ENCODE data around the gene GPR151. TPM values are rescaled to one million over a fixed set of nuclear protein-coding genes. Genes with fewer than 3 reads are reported as not detected.
"Not testable (repeated sequence)": the region's sequence is repeated elsewhere in the genome, so short reads cannot be mapped to it uniquely, and the experiment has no call there.

Gene GPR151
- total RNA-seq, result not detected

DNA sequence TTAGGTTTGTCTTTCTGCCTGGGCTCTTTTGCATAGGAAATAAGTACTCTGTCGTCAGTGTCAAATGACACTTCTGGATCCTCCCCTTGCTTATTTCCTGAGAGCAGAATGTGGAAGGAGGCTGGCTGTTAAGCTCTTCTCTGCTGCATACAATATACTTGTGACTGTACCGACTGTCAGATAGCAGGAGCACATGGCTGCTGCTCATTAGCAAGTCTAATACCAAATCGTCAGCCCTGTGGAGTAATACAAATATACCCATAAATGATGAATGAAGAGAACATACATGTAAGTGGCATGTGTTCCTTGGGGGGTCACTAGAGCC, at the start of gene GPR151:
Gene GPR151 (minus strand): TSS at position 40 of the 325 bp plus-strand sequence. CDS start 77 bp downstream, outside the sequence.
- Mint-ChIP-seq H3K4me1 (ENCODE audit: low read depth) (no peaks in the 10 kb centered on the region), H3K9me3 (no peaks in the 10 kb centered on the region), H3K4me3 (no peak within 1 kb of the TSS), H3K27ac (no peak within 1 kb of the TSS), H3K27me3 (ENCODE audit: low read depth) (no peaks in the 10 kb centered on the region), H3K36me3 (ENCODE audit: insufficient read depth in 2 of 2) (peaks cover 0 to 5% of the 10 kb centered on the region in 2 donors)
- DNase-seq, result no peak
- ATAC-seq (replicated peaks in 1 of 2), result no peak

DNA sequence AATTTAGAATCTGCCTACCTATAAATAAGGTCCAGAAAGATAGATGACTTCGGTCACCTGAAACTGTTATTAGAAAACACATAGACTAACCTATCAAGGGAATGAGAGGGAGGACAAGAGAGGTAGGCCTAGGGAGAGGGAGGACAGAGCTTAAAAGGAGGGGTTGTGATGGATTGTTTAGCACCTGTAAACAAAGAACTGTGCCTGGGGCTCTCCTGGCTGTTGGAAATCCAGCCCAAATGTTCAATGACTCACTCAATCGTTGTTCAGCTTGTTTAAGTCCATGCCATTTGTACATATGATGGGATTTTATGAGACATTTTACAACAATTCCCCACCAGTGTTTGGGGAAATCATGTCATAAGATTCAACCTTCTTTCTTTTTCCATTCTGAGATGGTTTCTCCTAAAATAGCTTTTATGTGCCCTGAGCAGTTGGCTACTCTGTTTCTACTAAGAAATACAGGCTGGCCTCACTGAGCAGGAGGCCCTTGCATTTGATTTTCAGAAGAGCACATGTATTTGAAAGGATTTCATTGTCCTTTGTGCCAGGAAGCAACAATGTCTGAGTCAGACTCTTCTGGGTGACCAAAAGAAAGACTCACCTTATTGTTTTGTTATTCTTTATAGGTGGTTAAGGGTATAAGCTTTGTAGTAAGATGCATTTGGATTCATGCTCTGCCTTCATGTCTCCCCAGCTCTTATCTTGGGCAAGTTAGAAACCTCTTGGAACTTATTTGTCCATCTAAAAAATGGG, 48.2 kb upstream of the GPR151 start:
- H3K9me3 Mint-ChIP-seq, result no peaks in the 10 kb centered on the region
- no peaks in the 10 kb centered on the region for H3K4me1 Mint-ChIP-seq (ENCODE audit: low read depth)

GRCh38 chr5:146562461-146562860, 46.5 kb upstream of the GPR151 start:
- H3K9me3 Mint-ChIP-seq, result no peaks in the 10 kb centered on the region

More for the DNA sequence above, 48.2 kb upstream of the GPR151 start:
- no peak for ATAC-seq (replicated peaks in 1 of 2)
- no peak for DNase-seq
- Mint-ChIP-seq H3K27ac (no peak overlapping the region), H3K27me3 (ENCODE audit: low read depth) (peaks cover 10% of the 10 kb centered on the region), H3K36me3 (ENCODE audit: insufficient read depth in 2 of 2) (no peaks in the 10 kb centered on the region), H3K4me3 (no peak overlapping the region)

GRCh38 chr5:146561711-146562110, 45.7 kb upstream of the GPR151 start:
- DNase-seq (no peak), ATAC-seq (replicated peaks in 1 of 2) (no peak)
- Mint-ChIP-seq H3K36me3 (ENCODE audit: insufficient read depth in 2 of 2) (no peaks in the 10 kb centered on the region), H3K4me1 (ENCODE audit: low read depth) (no peaks in the 10 kb centered on the region), H3K27me3 (ENCODE audit: low read depth) (peaks cover 20% of the 10 kb centered on the region), H3K4me3 (no peak overlapping the region), H3K9me3 (no peaks in the 10 kb centered on the region), H3K27ac (no peak overlapping the region)

More at GRCh38 chr5:146562461-146562860, 46.5 kb upstream of the GPR151 start:
- H3K4me3 Mint-ChIP-seq, result no peak overlapping the region
- DNase-seq (no peak), ATAC-seq (replicated peaks in 1 of 2) (no peak)
- no peaks in the 10 kb centered on the region for H3K36me3 Mint-ChIP-seq (ENCODE audit: insufficient read depth in 2 of 2)
- H3K4me1 Mint-ChIP-seq (ENCODE audit: low read depth), result no peaks in the 10 kb centered on the region
- H3K27me3 Mint-ChIP-seq (ENCODE audit: low read depth), result peaks cover 19% of the 10 kb centered on the region
- H3K27ac Mint-ChIP-seq, result no peak overlapping the region

GRCh38 chr5:146560205-146560812, 44.3 kb upstream of the GPR151 start:
- H3K27me3 Mint-ChIP-seq (ENCODE audit: low read depth), result peaks cover 20% of the 10 kb centered on the region
- no peaks in the 10 kb centered on the region for H3K36me3 Mint-ChIP-seq (ENCODE audit: insufficient read depth in 2 of 2)
- H3K4me3 Mint-ChIP-seq, result no peak overlapping the region
- DNase-seq (no peak), ATAC-seq (replicated peaks in 1 of 2) (no peak)
- H3K4me1 Mint-ChIP-seq (ENCODE audit: low read depth), result no peaks in the 10 kb centered on the region
- H3K9me3 Mint-ChIP-seq, result no peaks in the 10 kb centered on the region
- no peak overlapping the region for H3K27ac Mint-ChIP-seq

- not testable (repeated sequence) for ATAC-seq (replicated peaks in 1 of 2); H3K4me3 Mint-ChIP-seq; H3K4me1 Mint-ChIP-seq (ENCODE audit: low read depth); H3K36me3 Mint-ChIP-seq (ENCODE audit: insufficient read depth in 2 of 2); DNase-seq; H3K9me3 Mint-ChIP-seq; H3K27ac Mint-ChIP-seq
- peaks cover 20% of the 10 kb centered on the region for H3K27me3 Mint-ChIP-seq (ENCODE audit: low read depth)
Measured at GRCh38 chr5:146556884-146557283, 40.9 kb upstream of the GPR151 start.

GRCh38 chr5:146553446-146553845, 37.5 kb upstream of the GPR151 start:
- Mint-ChIP-seq H3K36me3 (ENCODE audit: insufficient read depth in 2 of 2) (no peaks in the 10 kb centered on the region), H3K4me3 (no peak overlapping the region), H3K27ac (no peak overlapping the region), H3K4me1 (ENCODE audit: low read depth) (no peaks in the 10 kb centered on the region), H3K27me3 (ENCODE audit: low read depth) (peaks cover 30% of the 10 kb centered on the region), H3K9me3 (no peaks in the 10 kb centered on the region)
- DNase-seq, result no peak
- ATAC-seq (replicated peaks in 1 of 2), result no peak

- H3K9me3 Mint-ChIP-seq, result no peaks in the 10 kb centered on the region
- ATAC-seq (replicated peaks in 1 of 2), result no peak
Measured at GRCh38 chr5:146549615-146550014, 33.6 kb upstream of the GPR151 start.

GRCh38 chr5:146548781-146549449, 32.9 kb upstream of the GPR151 start:
- H3K4me3 Mint-ChIP-seq, result no peak overlapping the region
- no peaks in the 10 kb centered on the region for H3K4me1 Mint-ChIP-seq (ENCODE audit: low read depth)
- H3K27me3 Mint-ChIP-seq (ENCODE audit: low read depth), result peaks cover 20% of the 10 kb centered on the region
- no peaks in the 10 kb centered on the region for H3K36me3 Mint-ChIP-seq (ENCODE audit: insufficient read depth in 2 of 2)
- no peak for ATAC-seq (replicated peaks in 1 of 2)
- no peak for DNase-seq
- no peaks in the 10 kb centered on the region for H3K9me3 Mint-ChIP-seq
- H3K27ac Mint-ChIP-seq, result no peak overlapping the region

More at GRCh38 chr5:146549615-146550014, 33.6 kb upstream of the GPR151 start:
- Mint-ChIP-seq H3K36me3 (ENCODE audit: insufficient read depth in 2 of 2) (no peaks in the 10 kb centered on the region), H3K4me3 (no peak overlapping the region), H3K4me1 (ENCODE audit: low read depth) (no peaks in the 10 kb centered on the region), H3K27ac (no peak overlapping the region), H3K27me3 (ENCODE audit: low read depth) (peaks cover 20% of the 10 kb centered on the region)
- no peak for DNase-seq

DNA sequence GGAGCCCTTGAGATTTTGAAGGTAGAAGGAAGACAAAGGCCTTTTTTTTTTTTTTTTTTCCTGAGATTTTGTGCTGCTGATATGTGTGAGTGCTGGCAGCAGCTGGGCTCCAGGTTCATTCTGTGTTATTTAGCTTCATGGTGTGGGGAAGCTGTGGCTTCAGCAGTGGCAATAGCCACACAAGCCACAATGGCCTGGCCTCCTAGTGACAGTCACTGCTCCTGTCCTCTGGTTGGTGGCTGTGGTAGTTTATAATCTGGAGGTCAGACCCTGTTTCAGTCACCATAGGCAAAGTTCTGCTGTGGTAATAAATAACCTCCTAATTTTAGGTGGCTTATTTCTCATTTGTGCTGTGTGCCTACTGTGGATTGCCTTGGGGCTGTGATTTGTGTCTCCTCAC, 28.2 kb upstream of the GPR151 start:
- ATAC-seq (replicated peaks in 1 of 2), result no peak

GRCh38 chr5:146541958-146542849, 26.2 kb upstream of the GPR151 start:
- peak; percentile 80 to 82 for ATAC-seq (replicated peaks in 1 of 2)
- no peak overlapping the region for H3K27ac Mint-ChIP-seq

More for the DNA sequence above, 28.2 kb upstream of the GPR151 start:
- H3K27ac Mint-ChIP-seq, result no peak overlapping the region
- H3K9me3 Mint-ChIP-seq, result no peaks in the 10 kb centered on the region
- DNase-seq, result no peak
- H3K27me3 Mint-ChIP-seq (ENCODE audit: low read depth), result peaks cover 5% of the 10 kb centered on the region
- H3K4me1 Mint-ChIP-seq (ENCODE audit: low read depth), result no peaks in the 10 kb centered on the region
- H3K36me3 Mint-ChIP-seq (ENCODE audit: insufficient read depth in 2 of 2), result no peaks in the 10 kb centered on the region
- H3K4me3 Mint-ChIP-seq, result no peak overlapping the region

DNA sequence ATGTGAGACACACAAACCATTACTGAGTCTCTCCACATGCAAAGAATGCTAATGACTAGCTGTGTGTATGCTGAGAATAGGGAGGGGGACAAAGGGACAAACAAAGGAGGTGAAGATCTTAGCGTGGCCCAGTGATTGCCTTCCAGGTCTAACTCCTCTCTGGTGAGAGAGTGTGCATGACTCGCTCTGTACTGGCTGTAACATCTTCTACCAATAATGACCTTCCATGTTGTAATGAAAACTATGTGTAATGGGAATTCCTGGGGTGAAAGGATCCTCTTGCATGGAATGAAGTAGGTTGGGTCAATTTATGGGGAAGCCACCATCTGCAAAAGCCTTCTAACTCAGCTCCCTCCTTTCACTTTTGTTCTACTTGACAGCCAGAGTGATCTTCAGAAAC, 24.4 kb upstream of the GPR151 start:
- Mint-ChIP-seq H3K27ac (no peak overlapping the region), H3K36me3 (ENCODE audit: insufficient read depth in 2 of 2) (no peaks in the 10 kb centered on the region), H3K9me3 (no peaks in the 10 kb centered on the region), H3K4me3 (no peak overlapping the region), H3K4me1 (ENCODE audit: low read depth) (no peaks in the 10 kb centered on the region), H3K27me3 (ENCODE audit: low read depth) (no peaks in the 10 kb centered on the region)
- no peak for DNase-seq
- no peak for ATAC-seq (replicated peaks in 1 of 2)

More at GRCh38 chr5:146541958-146542849, 26.2 kb upstream of the GPR151 start:
- Mint-ChIP-seq H3K36me3 (ENCODE audit: insufficient read depth in 2 of 2) (no peaks in the 10 kb centered on the region), H3K4me1 (ENCODE audit: low read depth) (no peaks in the 10 kb centered on the region), H3K4me3 (no peak overlapping the region), H3K9me3 (no peaks in the 10 kb centered on the region), H3K27me3 (ENCODE audit: low read depth) (no peaks in the 10 kb centered on the region)
- DNase-seq, result peak; percentile 70 to 74
